Stimulated activated CD8-positive, alpha-beta memory T cell treated with anti-CD3 and anti-CD28 coated beads, Interleukin-12 subunit alpha, Interleukin-12 subunit beta, amount 100 ng/mL, for 1 hour (primary cell): ENCODE measurements around the gene GSTM4.
"Not testable (repeated sequence)": the region's sequence is repeated elsewhere in the genome, so short reads cannot be mapped to it uniquely, and the experiment has no call there.

ENCODE experiments used
- DNase-seq: peaks from one replicate; pipeline ENCODE4 v3.0.0-alpha.2; 2020; ENCODE audit warnings: low read depth

Gene GSTM4

GRCh38 chr1:109637446-109637845 lies 18.5 kb upstream of the GSTM4 start:
- no peak for DNase-seq

- no peak for DNase-seq
Observed at GRCh38 chr1:109639063-109639840, 16.6 kb upstream of the GSTM4 start.

GRCh38 chr1:109639841-109640184 lies 16.1 kb upstream of the GSTM4 start:
- DNase-seq, result no peak

DNA sequence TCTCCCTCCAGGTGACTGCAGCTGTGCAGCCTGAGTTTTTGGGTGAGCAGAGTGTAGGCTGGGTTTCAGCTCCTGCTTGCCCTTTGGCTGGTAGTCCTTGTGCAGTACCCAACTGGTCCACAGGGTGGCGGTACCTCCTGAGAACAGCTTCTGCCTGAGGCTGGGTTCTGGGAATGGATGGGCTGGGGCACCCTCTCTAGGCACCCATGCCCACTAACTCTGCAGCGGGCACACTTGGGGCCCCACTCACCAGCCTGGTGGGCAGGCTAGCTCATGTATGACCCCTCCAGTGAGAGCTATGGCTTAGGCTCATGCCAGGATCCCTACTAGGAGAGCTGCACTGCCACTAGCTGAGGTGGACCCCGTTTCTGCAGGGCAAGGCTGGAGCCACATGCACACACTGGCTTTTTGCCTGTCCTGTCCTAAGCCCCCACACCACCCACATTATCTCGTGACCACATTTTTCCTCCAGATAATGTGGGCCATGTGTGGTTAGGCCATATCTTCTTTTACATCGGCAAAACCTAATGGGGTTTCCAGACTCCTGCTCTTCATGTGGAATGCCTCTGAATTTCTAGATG lies 15.5 kb upstream of the GSTM4 start:
- peak; percentile 84 for DNase-seq

DNA sequence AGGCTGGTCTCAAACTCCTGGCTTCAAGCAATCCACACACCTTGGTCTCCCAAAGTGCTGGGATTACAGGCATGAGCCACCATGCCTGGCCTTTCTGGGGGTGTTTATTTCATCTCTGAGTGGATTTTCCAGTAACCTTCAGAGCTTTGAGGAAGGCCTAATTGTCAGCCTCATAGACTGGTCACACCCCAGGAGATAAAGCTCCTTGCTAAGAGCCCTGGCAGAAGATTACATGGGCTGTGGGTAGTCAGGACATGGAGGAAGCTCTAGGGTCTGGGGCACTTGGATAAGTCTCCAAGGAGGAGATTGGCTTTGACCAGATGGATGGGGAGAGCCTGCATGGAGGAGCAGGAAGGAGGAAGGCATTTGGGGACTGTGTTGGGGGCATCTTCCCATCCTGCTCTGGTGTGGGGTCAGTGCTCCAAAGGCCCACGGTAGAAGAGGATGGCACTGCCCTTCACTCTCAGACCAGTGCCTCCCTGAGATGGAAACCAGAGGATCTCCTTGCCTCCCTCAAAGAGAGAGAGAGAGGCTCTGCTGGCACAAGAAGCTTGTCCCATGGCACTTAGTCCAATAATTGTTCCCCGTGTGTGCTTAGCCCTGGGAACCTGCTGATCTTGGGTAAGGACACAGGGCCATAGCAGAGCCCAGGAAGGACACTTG lies 14.7 kb upstream of the GSTM4 start:
- DNase-seq, result no peak

- DNase-seq, result no peak
Observed at GRCh38 chr1:109641861-109642260, 14.0 kb upstream of the GSTM4 start.

DNA sequence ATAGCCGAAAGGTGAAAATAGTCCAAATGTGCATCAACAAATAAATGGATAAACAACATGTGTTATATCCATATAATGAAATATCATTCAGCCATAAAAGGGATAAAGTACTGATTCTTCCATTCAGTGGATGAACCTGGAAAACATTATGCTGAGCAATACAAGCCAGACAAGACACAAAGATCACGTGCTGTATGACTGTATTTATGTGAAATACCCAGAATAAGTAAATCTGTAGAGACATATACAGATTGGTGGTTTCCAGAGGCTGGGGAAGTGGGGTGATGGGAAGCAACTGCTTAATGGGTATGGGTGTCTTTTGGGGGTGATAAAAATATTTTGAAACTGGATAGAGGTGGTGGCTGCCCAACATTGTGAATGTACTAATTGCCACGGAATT lies 13.3 kb upstream of the GSTM4 start:
- no peak for DNase-seq

GRCh38 chr1:109643385-109644230 lies 12.3 kb upstream of the GSTM4 start:
- peak; percentile 78 for DNase-seq

- no peak for DNase-seq
Observed at GRCh38 chr1:109644670-109645069, 11.2 kb upstream of the GSTM4 start.

GRCh38 chr1:109649491-109649914 lies 6.4 kb upstream of the GSTM4 start:
- DNase-seq, result no peak

DNA sequence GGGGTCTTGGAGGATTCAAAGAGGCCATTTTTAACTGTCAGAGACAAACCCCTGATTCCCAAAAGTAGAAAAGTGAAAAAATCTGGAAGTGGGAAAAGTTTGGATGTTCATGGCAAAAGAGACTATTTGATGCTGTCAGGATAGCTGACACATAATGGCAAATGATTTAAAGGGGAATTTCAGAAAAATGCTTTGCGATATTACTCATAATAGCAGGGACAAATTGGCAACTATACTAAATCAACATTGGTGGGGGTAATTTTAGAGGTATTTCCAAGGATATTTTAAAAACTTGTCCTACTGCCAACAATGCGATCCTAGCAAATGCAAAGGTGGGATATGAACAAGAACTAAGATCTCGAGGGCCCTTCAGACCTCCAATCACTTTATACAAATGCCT lies 5.3 kb upstream of the GSTM4 start:
- DNase-seq, result no peak

- DNase-seq, result no peak
Observed at GRCh38 chr1:109652402-109652801, 3.5 kb upstream of the GSTM4 start.

- DNase-seq, result no peak
Observed at GRCh38 chr1:109653306-109653705, 2.6 kb upstream of the GSTM4 start.

DNA sequence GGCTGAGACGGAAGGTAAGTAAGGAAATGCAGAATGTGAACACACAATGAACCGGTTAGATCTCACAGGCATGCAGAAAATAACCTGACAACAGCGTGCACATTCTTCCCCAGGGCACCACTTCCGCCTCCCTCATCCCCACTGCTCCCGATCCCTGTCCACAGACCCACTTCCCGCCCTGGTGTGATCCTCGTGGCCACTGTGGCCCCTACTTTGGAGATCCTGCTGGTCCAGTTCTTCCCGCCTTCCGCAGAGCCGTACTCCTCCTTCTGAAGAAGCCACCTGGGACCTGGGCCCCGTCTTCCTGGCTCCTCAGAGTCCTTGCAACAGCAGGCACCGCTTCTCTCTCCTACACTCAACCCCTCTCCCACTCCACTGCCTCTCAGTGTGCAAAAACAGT lies 1.4 kb upstream of the GSTM4 start:
- DNase-seq, result no peak

DNA sequence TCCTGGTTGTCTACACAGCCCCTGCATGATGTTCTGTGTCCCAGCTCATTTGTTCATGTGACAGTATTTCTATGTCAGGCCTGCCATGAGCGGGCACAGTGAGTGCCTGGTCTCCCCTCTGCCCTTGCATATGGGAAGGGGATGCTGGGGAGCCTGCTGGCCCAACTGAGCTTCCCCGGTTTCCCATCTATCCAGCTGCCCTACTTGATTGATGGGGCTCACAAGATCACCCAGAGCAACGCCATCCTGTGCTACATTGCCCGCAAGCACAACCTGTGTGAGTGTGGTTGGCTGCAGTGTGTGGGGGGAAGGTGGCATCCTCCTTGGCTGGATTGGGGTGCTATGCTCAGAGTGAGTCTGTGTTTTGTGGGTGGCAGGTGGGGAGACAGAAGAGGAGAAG lies 1.5 kb downstream of the GSTM4 start:
- DNase-seq, result no peak

DNA sequence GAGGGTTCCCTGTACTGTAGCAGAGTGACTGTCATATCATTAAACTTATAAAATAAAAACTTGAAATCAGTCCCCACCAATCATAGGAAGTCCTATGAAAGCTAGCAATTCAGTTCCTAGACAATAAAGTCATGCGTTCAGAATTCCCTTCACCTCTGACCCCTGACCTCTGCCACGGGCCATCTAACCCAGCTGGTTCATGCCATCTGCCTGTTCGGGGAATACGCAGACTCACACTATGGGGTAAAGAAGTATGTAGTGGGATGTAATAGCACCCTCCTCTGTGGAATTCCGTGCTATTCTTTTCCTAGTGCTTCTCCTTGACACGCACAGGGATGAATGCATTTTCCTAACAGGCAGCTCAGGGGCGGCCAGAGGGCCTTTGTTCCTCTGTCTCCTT lies 2.1 kb downstream of the GSTM4 start:
- DNase-seq, result no peak

GRCh38 chr1:109658533-109659042 lies 2.7 kb downstream of the GSTM4 start:
- DNase-seq, result no peak

- DNase-seq, result no peak
Observed at GRCh38 chr1:109659145-109659544, 3.2 kb downstream of the GSTM4 start.

DNA sequence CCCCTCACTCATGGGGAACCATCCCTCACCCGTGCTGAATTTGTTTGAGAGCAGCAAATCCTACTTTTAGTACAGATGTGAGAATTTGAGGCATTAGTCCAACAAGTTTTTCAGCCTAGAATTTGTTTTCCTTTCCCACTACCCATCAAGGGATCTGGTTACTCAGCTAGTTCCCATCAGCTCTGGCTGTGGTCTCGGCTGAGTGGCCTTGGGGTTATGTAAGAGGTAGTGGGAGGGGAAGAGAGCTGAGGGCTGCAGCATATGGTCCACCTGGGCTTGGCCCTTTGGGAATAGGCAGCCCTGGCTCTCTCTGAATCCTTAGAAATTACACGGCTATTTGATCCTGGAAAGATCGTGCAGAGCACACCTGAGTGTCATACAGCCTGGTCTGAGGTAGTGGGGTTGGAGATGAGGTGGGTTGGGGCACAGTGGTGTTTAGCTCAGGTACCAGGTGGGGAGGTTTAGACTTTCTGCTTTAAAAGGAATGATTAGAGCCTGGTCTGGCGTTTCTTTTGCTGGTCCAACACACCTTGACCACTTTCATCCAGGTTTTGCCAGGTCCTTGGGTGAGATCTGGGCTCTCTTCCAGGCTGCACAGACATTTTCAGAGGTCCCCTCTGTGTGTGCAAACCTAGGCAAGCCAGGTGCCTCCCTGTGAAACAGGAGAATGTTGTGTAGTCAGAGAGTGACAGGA lies 4.2 kb downstream of the GSTM4 start:
- no peak for DNase-seq

DNA sequence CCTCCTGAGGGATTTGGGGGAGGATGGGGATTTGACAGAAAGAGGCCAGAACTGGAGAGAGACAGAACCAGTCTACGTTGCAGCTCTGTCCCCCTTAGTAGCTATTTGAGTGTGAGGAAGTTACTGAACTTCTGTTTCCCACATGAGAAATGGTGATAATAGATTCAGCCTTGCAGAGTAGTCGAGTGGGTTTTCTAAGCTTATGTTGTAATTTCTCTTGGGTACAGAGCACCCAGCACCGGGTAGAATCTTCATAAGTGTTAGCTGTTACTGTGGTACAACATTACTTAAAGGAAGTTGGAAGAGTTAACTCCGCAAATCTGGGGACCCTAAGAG lies 4.8 kb downstream of the GSTM4 start:
- not testable (repeated sequence) for DNase-seq

DNA sequence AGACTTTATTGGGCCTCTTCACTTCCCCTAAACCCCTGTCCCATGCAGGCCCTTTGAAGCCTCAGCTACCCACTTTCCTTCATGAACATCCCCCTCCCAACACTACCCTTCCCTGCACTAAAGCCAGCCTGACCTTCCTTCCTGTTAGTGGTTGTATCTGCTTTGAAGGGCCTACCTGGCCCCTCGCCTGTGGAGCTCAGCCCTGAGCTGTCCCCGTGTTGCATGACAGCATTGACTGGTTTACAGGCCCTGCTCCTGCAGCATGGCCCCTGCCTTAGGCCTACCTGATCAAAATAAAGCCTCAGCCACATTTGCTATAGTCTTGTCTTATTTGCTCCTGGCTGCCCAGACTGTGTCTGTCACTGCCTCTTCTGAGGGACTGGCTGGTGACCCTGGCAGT lies 5.5 kb downstream of the GSTM4 start:
- no peak for DNase-seq

DNA sequence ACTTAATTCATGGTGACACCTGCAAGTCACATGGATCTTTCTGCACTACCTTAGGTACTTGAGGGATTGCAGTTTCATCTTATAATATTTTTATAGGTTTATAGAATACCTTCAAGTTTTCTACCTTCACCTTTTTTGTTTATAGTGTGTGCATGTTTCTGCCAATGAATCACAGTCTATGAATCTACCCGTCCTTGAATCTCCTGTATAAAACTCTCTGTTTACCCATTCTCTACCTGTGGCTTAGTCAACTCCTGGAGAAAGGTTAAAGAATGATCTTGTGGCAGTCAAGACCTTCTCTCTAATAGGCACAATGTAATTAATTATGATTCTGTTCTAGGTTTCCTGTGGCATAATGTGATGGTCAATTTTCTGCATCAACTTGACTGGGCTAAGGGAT lies 8.8 kb downstream of the GSTM4 start:
- DNase-seq, result no peak
